VCaP (cell line): ENCODE measurements around the gene OR2B6.

Experiments
- H3K27ac ChIP-seq: fragments of 450-650 bp; 2 replicates; pipeline ENCODE4 v1.5.1; 2017
- CTCF ChIP-seq: fragments of 450-650 bp; conservative IDR thresholded peaks from 2 replicates; pipeline ENCODE4 v1.5.1; 2017; ENCODE audit warnings: mild to moderate bottlenecking, moderate library complexity

The OR2B6 gene

GRCh38 chr6:27972750-27973149 is 15.7 kb downstream of the OR2B6 start:
- H3K27ac ChIP-seq: no peak overlapping the region
- TF ChIP-seq CTCF: no peak

DNA sequence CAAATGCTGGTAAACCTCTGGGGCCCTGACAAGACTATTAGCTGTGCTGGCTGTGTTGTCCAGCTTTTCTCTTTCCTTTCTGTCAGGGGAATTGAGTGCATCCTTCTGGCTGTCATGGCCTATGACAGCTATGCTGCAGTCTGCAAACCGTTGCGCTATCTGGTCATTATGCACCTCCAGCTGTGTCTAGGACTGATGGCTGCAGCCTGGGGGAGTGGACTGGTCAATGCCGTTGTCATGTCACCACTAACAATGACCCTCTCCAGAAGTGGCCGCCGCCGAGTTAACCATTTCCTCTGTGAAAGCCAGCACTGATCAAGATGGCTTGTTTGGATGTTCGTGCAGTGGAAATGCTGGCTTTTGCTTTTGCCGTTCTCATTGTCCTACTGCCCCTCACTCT is 20.3 kb downstream of the OR2B6 start:
- TF ChIP-seq CTCF: no peak

DNA sequence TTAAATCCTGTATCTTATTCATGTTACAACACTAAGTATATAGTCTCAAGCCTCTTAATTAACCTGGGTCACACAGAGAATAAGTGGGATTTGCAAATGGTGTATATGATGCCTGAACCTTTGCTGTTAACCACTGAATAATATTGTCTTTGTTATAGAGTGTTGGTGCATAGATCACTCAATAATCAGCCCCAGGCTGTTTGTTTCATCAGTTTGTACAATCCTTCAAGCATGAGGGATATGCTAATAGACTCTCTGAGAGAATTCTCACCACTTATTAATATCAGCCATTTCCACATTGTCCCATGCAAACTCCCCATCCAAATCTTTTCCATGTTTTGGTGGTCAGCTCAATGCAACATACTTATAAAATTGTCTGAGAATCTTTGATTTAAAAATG is 21.7 kb downstream of the OR2B6 start:
- no peak for TF ChIP-seq CTCF
- H3K27ac ChIP-seq: no peak overlapping the region

More for the DNA sequence above, 20.3 kb downstream of the OR2B6 start:
- no peak overlapping the region for H3K27ac ChIP-seq

GRCh38 chr6:27980111-27980510 is 23.1 kb downstream of the OR2B6 start:
- TF ChIP-seq CTCF: no peak
- H3K27ac ChIP-seq: no peak overlapping the region

- no peak for TF ChIP-seq CTCF
- H3K27ac ChIP-seq: no peak overlapping the region
These were observed 30.1 kb downstream of the OR2B6 start for GRCh38 chr6:27986928-27987725.

GRCh38 chr6:27994616-27995015 is 37.6 kb downstream of the OR2B6 start:
- no peak for TF ChIP-seq CTCF

GRCh38 chr6:28000351-28001045 is 43.5 kb downstream of the OR2B6 start:
- TF ChIP-seq CTCF: no peak
- H3K27ac ChIP-seq: no peak overlapping the region

More at GRCh38 chr6:27994616-27995015, 37.6 kb downstream of the OR2B6 start:
- no peak overlapping the region for H3K27ac ChIP-seq
